ENCODE data around the gene TNFRSF25.

Gene TNFRSF25

DNA sequence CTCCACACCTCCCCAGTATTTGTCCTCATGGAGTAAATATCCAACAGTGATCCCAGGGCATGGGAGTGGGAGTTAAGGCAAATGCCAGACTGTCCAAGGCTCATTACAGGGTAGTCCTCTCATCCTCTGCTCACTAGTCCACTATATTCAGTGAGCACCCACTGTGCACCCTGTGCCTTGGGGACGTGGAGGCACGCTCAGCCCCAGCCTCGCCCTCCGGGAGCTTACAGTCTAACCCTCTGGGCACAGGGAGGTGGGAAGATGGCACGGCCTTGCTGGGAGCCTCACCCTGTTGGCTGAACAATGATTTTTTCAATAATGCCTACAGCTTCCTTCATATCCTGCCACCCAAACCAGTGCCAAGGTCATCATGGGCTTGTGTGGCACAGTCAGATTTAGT lies 49.1 kb downstream of the TNFRSF25 start:
- no peak for DNase-seq (ENCODE audit: low read depth in 2 of 2)

DNA sequence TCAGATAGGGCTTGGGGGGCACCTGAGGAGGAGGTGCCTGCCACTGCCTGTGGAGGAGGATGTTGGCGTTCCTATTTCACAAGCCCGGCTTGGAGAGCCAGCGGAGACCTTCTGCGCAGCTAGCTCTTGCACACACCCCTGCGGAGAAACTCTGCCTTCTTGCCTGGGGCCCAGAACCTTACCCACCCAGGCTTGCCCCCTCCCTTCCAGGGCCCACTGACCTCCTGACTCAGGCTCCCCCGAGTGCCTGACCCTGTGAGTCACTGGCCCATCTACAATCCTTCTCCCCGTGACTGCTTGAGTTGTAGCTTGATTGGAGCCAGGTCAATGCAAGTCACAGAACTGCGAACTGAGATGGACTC lies 49.7 kb downstream of the TNFRSF25 start:
- DNase-seq (ENCODE audit: low read depth in 2 of 2), result no peak

DNA sequence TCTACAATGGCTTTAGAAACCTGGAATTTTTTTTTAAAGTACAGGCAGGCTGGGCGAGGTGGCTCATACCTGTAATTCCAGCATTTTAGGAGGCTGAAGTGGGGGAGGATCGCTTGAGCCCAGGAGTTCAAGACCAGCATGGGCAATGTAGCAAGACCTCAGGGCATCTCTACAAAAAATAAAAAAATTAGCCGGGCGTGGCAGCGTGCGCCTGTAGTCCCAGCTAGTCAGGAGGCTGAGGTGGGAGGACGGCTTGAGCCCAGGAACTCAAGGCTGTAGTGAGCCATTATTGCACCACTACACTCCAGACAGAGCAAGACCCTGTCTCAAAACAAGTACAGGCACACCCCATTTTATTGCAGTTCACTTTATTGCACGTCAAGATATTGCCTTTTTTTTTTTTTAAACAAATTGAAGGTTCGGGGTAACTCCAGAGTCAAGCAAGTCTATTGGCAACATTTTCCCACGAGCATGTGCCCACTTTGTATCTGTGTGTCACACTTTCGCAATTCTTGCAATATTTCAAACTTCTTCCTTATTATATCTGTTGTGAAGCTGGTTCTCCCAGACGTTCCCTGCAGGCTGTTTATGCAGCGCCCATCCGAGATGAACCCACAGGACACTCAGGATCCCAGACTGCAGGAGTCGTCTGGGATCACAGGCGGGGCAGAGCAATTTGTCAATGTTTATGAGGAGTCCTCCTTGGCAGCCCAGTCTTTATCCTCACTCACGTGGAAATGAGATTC lies 50.9 kb downstream of the TNFRSF25 start:
- DNase-seq (ENCODE audit: low read depth in 2 of 2), result no peak

DNA sequence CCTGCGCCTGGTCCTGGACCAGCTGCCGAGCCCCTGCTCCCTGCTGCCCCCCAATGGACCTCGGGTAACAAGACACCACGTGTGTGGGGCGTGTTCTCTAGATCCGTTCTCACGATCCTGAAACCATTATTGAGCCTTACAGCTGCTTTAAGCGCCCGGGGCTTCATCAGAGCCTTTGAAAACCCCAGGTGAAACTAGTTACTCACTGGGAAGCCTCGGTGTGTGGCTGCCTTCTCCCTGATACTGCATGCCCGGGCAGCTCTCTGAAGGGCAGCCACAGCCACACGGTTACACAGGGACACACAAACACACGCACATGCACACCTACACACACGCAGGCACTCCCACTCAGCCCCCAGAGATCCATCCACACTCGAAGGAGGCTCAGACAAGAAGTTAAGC lies 51.5 kb downstream of the TNFRSF25 start:
- peak in 1 of 2 experiments; percentile 34 for DNase-seq (ENCODE audit: low read depth in 2 of 2)

DNA sequence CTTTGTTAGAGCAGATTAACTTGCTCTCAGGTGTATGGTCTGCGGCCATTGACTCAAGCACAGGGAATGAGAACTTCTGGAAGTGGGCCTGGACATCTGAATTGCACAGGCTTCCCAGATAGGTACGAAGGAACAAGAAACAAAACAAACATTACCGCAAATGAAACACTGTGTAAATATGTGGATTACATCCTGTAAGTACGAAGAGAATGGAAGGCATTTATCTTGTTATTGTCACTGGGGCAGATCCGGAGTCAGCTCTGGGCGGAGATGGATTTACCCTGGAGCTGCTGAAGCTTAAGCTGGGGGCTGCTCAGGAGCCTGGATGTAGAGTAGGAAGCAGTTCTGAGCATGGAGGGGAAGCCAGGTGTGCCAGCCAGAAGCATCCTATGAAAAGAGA lies 53.1 kb downstream of the TNFRSF25 start:
- DNase-seq (ENCODE audit: low read depth in 2 of 2), result no peak

Measured in stimulated activated CD4-positive, alpha-beta T cell treated with anti-CD3 and anti-CD28 coated beads, Interleukin-12 subunit alpha, Interleukin-12 subunit beta, amount 100 ng/mL, for 24 hours (primary cell).